Skeletal muscle tissue (tissue), 4 donors: Measurements from ENCODE around the gene ACKR2. TPM values are rescaled to one million over a fixed set of nuclear protein-coding genes. Genes with fewer than 3 reads are reported as not detected.
"Not testable (repeated sequence)": the region's sequence is repeated elsewhere in the genome, so short reads cannot be mapped to it uniquely, and the experiment has no call there.

Experiments used
- H3K27ac ChIP-seq: one replicate; pipeline ENCODE4 v1.7.0; 2013; ENCODE audit warnings: mild to moderate bottlenecking, low read depth, low read length, inconsistent platforms
- H3K27me3 ChIP-seq, 3 donors: one replicate each; pipeline ENCODE4 v1.7.0; 2013; ENCODE audit warnings: low read length in 3 of 3; ENCODE audit not compliant: control insufficient read depth in 3 of 3, insufficient read depth in 3 of 3
- H3K36me3 ChIP-seq, 3 donors: one replicate each; pipeline ENCODE4 v1.7.0; 2013; ENCODE audit warnings: low read length in 3 of 3; ENCODE audit not compliant: control insufficient read depth in 3 of 3, insufficient read depth in 3 of 3
- H3K4me1 ChIP-seq, 3 donors: one replicate each; pipeline ENCODE4 v1.7.0; 2013; ENCODE audit warnings: low read length in 3 of 3, mild to moderate bottlenecking in 3 of 3; ENCODE audit not compliant: control insufficient read depth in 3 of 3, insufficient read depth in 3 of 3
- H3K4me3 ChIP-seq, 3 donors: one replicate each; pipeline ENCODE4 v1.7.0; 2013; ENCODE audit warnings: low read length in 3 of 3
- H3K9ac ChIP-seq, 3 donors: one replicate each; pipeline ENCODE4 v1.7.0; 2013; ENCODE audit warnings: low read length in 3 of 3, mild to moderate bottlenecking in 3 of 3, moderate library complexity in 2 of 3, low read depth in 1 of 3
- H3K9me3 ChIP-seq, 3 donors: one replicate each; pipeline ENCODE4 v1.7.0; 2013; ENCODE audit warnings: low read length in 3 of 3; ENCODE audit not compliant: control insufficient read depth in 3 of 3
- total RNA-seq: library from RNA; depleted of rRNA; stranded (reverse); fragments of >200 nt; gene quantifications from one replicate; pipeline ENCODE4 v1.2.3, GENCODE V29; 2014
- donor health status: Osteomylitis.

Gene ACKR2
- total RNA-seq, 1 donor from 2014 or later = 1.6 TPM

GRCh38 chr3:42811118-42811883 lies 2.1 kb downstream of the ACKR2 start:
- H3K36me3 ChIP-seq, H3K9me3 ChIP-seq, H3K27me3 ChIP-seq, H3K27ac ChIP-seq, H3K4me3 ChIP-seq, H3K9ac ChIP-seq, H3K4me1 ChIP-seq: not testable (repeated sequence)

DNA sequence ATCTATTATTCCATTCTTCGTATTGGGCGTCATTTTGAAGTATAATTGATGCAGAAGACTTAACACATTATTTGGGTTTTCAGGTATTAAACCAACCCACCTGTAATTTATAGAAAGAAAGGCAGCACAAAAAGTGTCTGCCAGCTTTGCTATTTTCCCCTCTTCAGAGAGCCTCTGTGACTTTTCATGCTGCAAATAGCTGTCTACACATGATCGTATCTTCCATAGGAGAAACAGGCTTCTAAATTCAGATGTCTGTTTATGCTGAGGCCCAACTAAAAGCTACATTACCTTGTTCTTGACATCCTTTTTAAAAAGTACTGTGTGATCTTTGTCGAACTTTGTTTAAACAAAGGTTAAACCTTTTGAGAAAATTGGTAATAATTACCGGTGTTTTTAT lies 5.0 kb downstream of the ACKR2 start:
- Histone ChIP-seq H3K36me3 (no peaks in the 10 kb centered on the region), H3K27me3 (no peaks in the 10 kb centered on the region), H3K4me3 (no peak overlapping the region), H3K4me1 (no peaks in the 10 kb centered on the region), H3K9me3 (no peaks in the 10 kb centered on the region), H3K9ac (no peak overlapping the region), H3K27ac (no peak overlapping the region)

GRCh38 chr3:42814914-42815507 lies 5.8 kb downstream of the ACKR2 start:
- Histone ChIP-seq H3K27ac (no peak overlapping the region), H3K4me3 (no peak overlapping the region), H3K36me3 (no peaks in the 10 kb centered on the region)

GRCh38 chr3:42815826-42816225 lies 6.6 kb downstream of the ACKR2 start:
- no peaks in the 10 kb centered on the region for H3K4me1 ChIP-seq

More at GRCh38 chr3:42814914-42815507, 5.8 kb downstream of the ACKR2 start:
- Histone ChIP-seq H3K9me3 (no peaks in the 10 kb centered on the region), H3K9ac (no peak overlapping the region), H3K27me3 (no peaks in the 10 kb centered on the region), H3K4me1 (no peaks in the 10 kb centered on the region)

DNA sequence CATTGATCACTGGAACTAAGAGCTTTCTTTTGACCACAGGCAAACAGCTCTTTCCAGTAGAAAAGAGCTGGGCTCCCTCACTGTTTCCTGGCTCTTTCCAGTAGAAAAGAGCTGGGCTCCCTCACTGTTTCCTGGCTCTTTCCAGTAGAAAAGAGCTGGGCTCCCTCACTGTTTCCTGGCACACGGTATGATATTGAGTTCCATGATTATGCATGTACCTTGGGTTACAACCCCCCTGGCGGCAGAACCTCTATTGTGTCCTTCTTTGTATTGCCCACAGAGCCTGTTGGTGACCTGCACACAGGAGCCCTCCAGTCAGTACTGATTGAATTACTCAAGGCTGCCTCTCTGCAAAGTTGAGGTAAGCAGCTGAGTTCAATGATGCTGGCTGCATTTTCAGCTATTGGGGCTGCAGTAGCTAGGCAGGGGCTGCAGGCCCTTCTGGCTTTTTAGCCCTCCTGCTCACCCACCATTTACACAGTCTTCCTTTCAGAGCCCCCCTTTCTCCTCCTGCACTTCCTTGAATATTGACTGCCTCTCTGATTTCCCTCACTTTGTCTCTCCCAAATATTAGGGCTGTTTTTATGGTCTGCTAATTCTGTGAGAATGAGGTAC lies 10.2 kb downstream of the ACKR2 start:
- H3K27me3 ChIP-seq = no peaks in the 10 kb centered on the region
- no peaks in the 10 kb centered on the region for H3K9me3 ChIP-seq
- no peaks in the 10 kb centered on the region for H3K36me3 ChIP-seq
- H3K4me3 ChIP-seq = no peak overlapping the region
- H3K4me1 ChIP-seq = no peaks in the 10 kb centered on the region
- H3K27ac ChIP-seq = no peak overlapping the region
- H3K9ac ChIP-seq = no peak overlapping the region

More at GRCh38 chr3:42815826-42816225, 6.6 kb downstream of the ACKR2 start:
- no peaks in the 10 kb centered on the region for H3K9me3 ChIP-seq
- no peaks in the 10 kb centered on the region for H3K36me3 ChIP-seq
- H3K9ac ChIP-seq = no peak overlapping the region
- no peaks in the 10 kb centered on the region for H3K27me3 ChIP-seq
- H3K27ac ChIP-seq = no peak overlapping the region
- no peak overlapping the region for H3K4me3 ChIP-seq

GRCh38 chr3:42820746-42821051 lies 11.5 kb downstream of the ACKR2 start:
- Histone ChIP-seq H3K9ac (no peak overlapping the region), H3K27me3 (no peaks in the 10 kb centered on the region), H3K4me3 (no peak overlapping the region), H3K4me1 (no peaks in the 10 kb centered on the region), H3K27ac (no peak overlapping the region), H3K36me3 (no peaks in the 10 kb centered on the region), H3K9me3 (no peaks in the 10 kb centered on the region)

- H3K4me1 ChIP-seq = peaks cover 0 to 3% (median 0%) of the 10 kb centered on the region in 3 donors
- no peak overlapping the region for H3K4me3 ChIP-seq
- H3K36me3 ChIP-seq = no peaks in the 10 kb centered on the region
- no peaks in the 10 kb centered on the region for H3K9me3 ChIP-seq
- no peaks in the 10 kb centered on the region for H3K27me3 ChIP-seq
- H3K9ac ChIP-seq = no peak overlapping the region
- no peak overlapping the region for H3K27ac ChIP-seq
These were observed 13.6 kb downstream of the ACKR2 start for GRCh38 chr3:42822828-42823227.

GRCh38 chr3:42823351-42823750 lies 14.1 kb downstream of the ACKR2 start:
- no peak overlapping the region for H3K9ac ChIP-seq

DNA sequence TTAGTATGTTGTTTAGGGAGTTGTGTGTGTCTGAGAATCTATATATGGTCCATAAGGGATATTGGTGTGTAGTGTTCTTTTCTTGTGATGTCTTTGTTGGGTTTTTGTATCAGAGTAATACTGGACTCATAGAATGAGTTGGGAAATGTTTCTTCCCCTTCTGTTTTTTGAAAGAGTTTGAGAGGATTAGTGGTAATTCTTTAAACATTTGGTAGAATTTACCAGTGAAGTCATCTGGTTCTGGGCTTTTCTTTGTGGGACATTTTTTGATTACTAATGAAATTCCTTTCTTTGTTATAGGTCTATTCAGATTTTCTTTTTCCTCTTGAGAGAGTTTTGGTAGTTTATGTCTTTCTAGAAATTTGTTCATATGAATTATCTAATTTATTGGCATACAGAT lies 16.9 kb downstream of the ACKR2 start:
- Histone ChIP-seq H3K4me3 (no peak overlapping the region), H3K4me1 (peaks cover 0 to 3% (median 3%) of the 10 kb centered on the region in 3 donors), H3K27me3 (no peaks in the 10 kb centered on the region), H3K9me3 (no peaks in the 10 kb centered on the region), H3K9ac (no peak overlapping the region), H3K27ac (no peak overlapping the region), H3K36me3 (no peaks in the 10 kb centered on the region)

More at GRCh38 chr3:42823351-42823750, 14.1 kb downstream of the ACKR2 start:
- Histone ChIP-seq H3K4me1 (peaks cover 0 to 3% (median 0%) of the 10 kb centered on the region in 3 donors), H3K27ac (no peak overlapping the region), H3K36me3 (no peaks in the 10 kb centered on the region), H3K27me3 (no peaks in the 10 kb centered on the region), H3K4me3 (no peak overlapping the region), H3K9me3 (no peaks in the 10 kb centered on the region)

DNA sequence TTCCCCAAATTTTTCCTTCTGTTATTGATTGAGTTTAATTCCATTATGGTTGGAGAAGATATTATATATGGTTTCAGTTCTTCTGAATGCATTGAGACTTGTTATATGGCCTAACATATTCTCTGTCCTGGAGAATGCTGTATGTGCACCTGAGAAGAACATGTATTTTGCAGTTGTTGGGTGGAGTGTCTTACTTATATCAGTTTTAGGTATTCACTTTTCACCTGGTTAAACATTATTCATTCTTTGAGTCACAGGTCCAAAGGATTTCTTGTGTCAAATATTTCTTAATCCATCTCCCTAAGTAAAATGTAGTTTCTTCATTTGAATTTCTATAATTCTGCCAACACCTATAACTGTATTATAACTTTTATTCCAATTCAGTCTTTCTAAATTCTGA lies 17.8 kb downstream of the ACKR2 start:
- no peak overlapping the region for H3K27ac ChIP-seq
- no peaks in the 10 kb centered on the region for H3K36me3 ChIP-seq
- H3K4me1 ChIP-seq = peaks cover 0 to 3% (median 3%) of the 10 kb centered on the region in 3 donors
- H3K4me3 ChIP-seq = no peak overlapping the region
- no peak overlapping the region for H3K9ac ChIP-seq
- no peaks in the 10 kb centered on the region for H3K9me3 ChIP-seq
- H3K27me3 ChIP-seq = no peaks in the 10 kb centered on the region
